Measurements from ENCODE around the gene PSMG3. TPM values are rescaled to one million over a fixed set of nuclear protein-coding genes. Genes with fewer than 3 reads are reported as not detected.

PSMG3 gene
- total and polyA plus RNA-seq, 2 of the 8 experiments (the other 6 are each of a cell fraction or from before 2014, with no cell fraction given), result 30.2 to 62.0 TPM

- Histone ChIP-seq H3K4me1 (replicated peaks in 1 of 4; ENCODE audit: control insufficient read depth in 3 of 4, insufficient read depth in 4 of 4, low read length in 3 of 4) (peaks cover 12 to 20% (median 13%) of the 10 kb centered on the region in 4 experiments), H2AK5ac (ENCODE audit: low read depth, low read length) (peak overlapping the region; percentile 100), H3K4me3 (ENCODE audit: extremely low read depth in 1 of 4, insufficient read depth in 2 of 4, low read depth in 3 of 4, low read length in 4 of 4) (no peak overlapping the region), H3K36me3 (ENCODE audit: control insufficient read depth in 2 of 4, insufficient read depth in 4 of 4, low read length in 3 of 4) (no peaks in the 10 kb centered on the region), H3K27ac (ENCODE audit: low read depth, low read length) (peak overlapping the region; percentile 62; the same call in 1 of the 2 replicates), H4K5ac (ENCODE audit: insufficient read length, low read depth, low read length) (peak overlapping the region; percentile 70), H3K79me1 (ENCODE audit: low read depth, low read length) (no peaks in the 10 kb centered on the region), H3K27me3 (replicated peaks in 1 of 4; ENCODE audit: control insufficient read depth in 3 of 4, extremely low read depth in 1 of 4, insufficient read depth in 3 of 4, low read length in 3 of 4) (no peaks in the 10 kb centered on the region), H3K18ac (ENCODE audit: extremely low read depth, low read length) (peak overlapping the region; percentile 98), H2BK20ac (ENCODE audit: low read length) (peak overlapping the region; percentile 100), H3K56ac (replicated peaks; ENCODE audit: insufficient read length, low read depth, low read length) (peak overlapping the region; percentile 77), H2BK120ac (replicated peaks; ENCODE audit: low read depth, low read length) (peak overlapping the region; percentile 97), H4K8ac (ENCODE audit: extremely low read depth, insufficient read depth, low read length) (no peak overlapping the region), H2BK12ac (ENCODE audit: low read depth, low read length) (peak overlapping the region; percentile 100), H3K23ac (ENCODE audit: insufficient read length) (no peak overlapping the region), H3K9me3 (ENCODE audit: insufficient read depth in 2 of 2, low read depth in 1 of 2, low read length in 1 of 2) (0 out of 4 replicates have a peak, but pooled peaks cover 0 to 3% of the 10 kb centered on the region in 2 experiments), H4K20me1 (replicated peaks in 1 of 2; ENCODE audit: control insufficient read depth in 1 of 2, insufficient read depth in 2 of 2, low read length in 2 of 2) (peaks cover 0 to 2% of the 10 kb centered on the region in 2 experiments), H3K4ac (replicated peaks; ENCODE audit: insufficient read length, low read depth, low read length) (peak overlapping the region; percentile 94), H2BK15ac (ENCODE audit: low read length) (peak overlapping the region; percentile 95; the same call in 1 of the 2 replicates), H4K91ac (replicated peaks; ENCODE audit: insufficient read length, low read length) (peak overlapping the region; percentile 99), H3K23me2 (ENCODE audit: low read depth, low read length) (peaks cover 14% of the 10 kb centered on the region; the same call in 1 of the 2 replicates), H2AFZ (ENCODE audit: low read length) (no peak overlapping the region), H2BK5ac (ENCODE audit: low read depth, low read length) (peak overlapping the region; percentile 99; the same call in 1 of the 2 replicates), H3K79me2 (ENCODE audit: control insufficient read depth in 1 of 2, insufficient read depth in 2 of 2, low read length in 2 of 2) (no peaks in the 10 kb centered on the region), H3K14ac (ENCODE audit: insufficient read length) (no peak overlapping the region), H3K4me2 (ENCODE audit: insufficient read depth in 1 of 2, low read depth in 2 of 2, low read length in 2 of 2) (no peak overlapping the region), H3K9ac (replicated peaks in 1 of 4; ENCODE audit: extremely low read depth in 1 of 4, low read depth in 3 of 4, low read length in 3 of 4) (0 out of 7 replicates have a peak overlapping the region, but pooled peaks of 1 of the 4 experiments have one; percentile 5)
- WGBS, 2 experiments (ENCODE audit: extremely low coverage in 1 of 2, insufficient coverage in 1 of 2, insufficient read length in 1 of 2, insufficient replicate concordance in 2 of 2, low coverage in 1 of 2, low lambda C conversion rate in 2 of 2, missing lambda C conversion rate in 1 of 2), result 86% methylated on average over 7 of the region's 7 CpGs; no CpG with 5 or more reads in 1 of the 2 experiments
- CTCF ChIA-PET (ENCODE audit: partially characterized antibody), result interaction anchor here (0.7 to 1.3 kb wide), 5 partner anchors 18 to 224 kb away, joined by 3 read pairs; no protein-coding TSS in a partner anchor
- no peak for TF ChIP-seq SIN3A (conservative IDR thresholded peaks at IDR 0.05 in 1 of 2, IDR thresholded peaks at IDR 0.05 in 1 of 2; ENCODE audit: low read depth in 1 of 2, low read length in 2 of 2)
- no peak for TF ChIP-seq JUND (IDR thresholded peaks at IDR 0.05; ENCODE audit: low read length)
- no peak for TF ChIP-seq TBP (IDR thresholded peaks at IDR 0.05; ENCODE audit: low read depth, low read length)
- TF ChIP-seq JUN (IDR thresholded peaks at IDR 0.05; ENCODE audit: low read depth, low read length), result no peak
- peak; percentile 58; the same call in 1 of the 2 replicates for TF ChIP-seq KDM1A (IDR thresholded peaks at IDR 0.05; ENCODE audit: borderline replicate concordance, low read length)
- no peak for TF ChIP-seq HDAC6 (IDR thresholded peaks at IDR 0.05; ENCODE audit: low read depth, low read length)
- no peak for DNase-seq (ENCODE audit: low read depth in 1 of 2, low spot score in 2 of 2)
- no peak for FAIRE-seq
- POLR2A ChIA-PET (ENCODE audit: partially characterized antibody), result interaction anchor here (0.9 to 1.5 kb wide), 6 partner anchors 10 to 174 kb away, joined by 3 to 8 read pairs (median 3); no protein-coding TSS in a partner anchor
Measured at GRCh38 chr7:1575809-1576208, 6.0 kb upstream of the PSMG3 start.
